ENCODE data around the gene CPLX4. TPM values are rescaled to one million over a fixed set of nuclear protein-coding genes. Genes with fewer than 3 reads are reported as not detected.
A peak's percentile ranks its signal among the peaks of the same experiment; 100 is the strongest.

The CPLX4 gene
- total RNA-seq, 1 donor from 2014 or later, result 2.2 TPM

GRCh38 chr18:59272891-59273758 lies 45.3 kb downstream of the CPLX4 start, which contains the start of gene RAX:
Gene RAX (minus strand): TSS chr18:59273454. CDS start chr18:59273206, 248 bp downstream.
- Histone ChIP-seq H3K27me3 (peaks cover 80% of the 10 kb centered on the region), H3K4me2 (peak within 1 kb of the TSS; percentile 92), H3K9ac (peak within 1 kb of the TSS; percentile 17), H4K20me1 (ENCODE audit: low read depth) (peaks cover 61% of the 10 kb centered on the region), H3K27ac (no peak within 1 kb of the TSS), H3K4me1 (peaks cover 60% of the 10 kb centered on the region), H3F3A (ENCODE audit: low read depth) (peaks cover 68% of the 10 kb centered on the region), H3K36me3 (peaks cover 24% of the 10 kb centered on the region), H3K9me3 (ENCODE audit: low read depth) (no peaks in the 10 kb centered on the region), H3K4me3 (peak within 1 kb of the TSS; percentile 78), H2AFZ (replicated peaks) (no peak within 1 kb of the TSS), H3K79me2 (ENCODE audit: low read depth) (peaks cover 43% of the 10 kb centered on the region)
- peak; percentile 96 for DNase-seq (ENCODE audit: low spot score)
- H3K4me1 Mint-ChIP-seq, result peaks cover 35% of the 10 kb centered on the region
- no peak within 1 kb of the TSS for H3K27ac Mint-ChIP-seq
- peaks cover 77% of the 10 kb centered on the region for H3K27me3 Mint-ChIP-seq (ENCODE audit: insufficient read depth, low read depth)
- peak within 1 kb of the TSS; percentile 82 for H3K4me3 Mint-ChIP-seq
- H3K36me3 Mint-ChIP-seq, result no peaks in the 10 kb centered on the region
- peaks cover 2% of the 10 kb centered on the region for H3K9me3 Mint-ChIP-seq
- TF ChIP-seq EZH2 (IDR thresholded peaks at IDR 0.05) (peak; percentile 56), EZH2phosphoT487 (IDR thresholded peaks at IDR 0.05) (peak; percentile 75)
- TF ChIP-seq, protein P1, sequence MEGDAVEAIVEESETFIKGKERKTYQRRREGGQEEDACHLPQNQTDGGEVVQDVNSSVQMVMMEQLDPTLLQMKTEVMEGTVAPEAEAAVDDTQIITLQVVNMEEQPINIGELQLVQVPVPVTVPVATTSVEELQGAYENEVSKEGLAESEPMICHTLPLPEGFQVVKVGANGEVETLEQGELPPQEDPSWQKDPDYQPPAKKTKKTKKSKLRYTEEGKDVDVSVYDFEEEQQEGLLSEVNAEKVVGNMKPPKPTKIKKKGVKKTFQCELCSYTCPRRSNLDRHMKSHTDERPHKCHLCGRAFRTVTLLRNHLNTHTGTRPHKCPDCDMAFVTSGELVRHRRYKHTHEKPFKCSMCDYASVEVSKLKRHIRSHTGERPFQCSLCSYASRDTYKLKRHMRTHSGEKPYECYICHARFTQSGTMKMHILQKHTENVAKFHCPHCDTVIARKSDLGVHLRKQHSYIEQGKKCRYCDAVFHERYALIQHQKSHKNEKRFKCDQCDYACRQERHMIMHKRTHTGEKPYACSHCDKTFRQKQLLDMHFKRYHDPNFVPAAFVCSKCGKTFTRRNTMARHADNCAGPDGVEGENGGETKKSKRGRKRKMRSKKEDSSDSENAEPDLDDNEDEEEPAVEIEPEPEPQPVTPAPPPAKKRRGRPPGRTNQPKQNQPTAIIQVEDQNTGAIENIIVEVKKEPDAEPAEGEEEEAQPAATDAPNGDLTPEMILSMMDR (IDR thresholded peaks at IDR 0.05), result peak; percentile 70

DNA sequence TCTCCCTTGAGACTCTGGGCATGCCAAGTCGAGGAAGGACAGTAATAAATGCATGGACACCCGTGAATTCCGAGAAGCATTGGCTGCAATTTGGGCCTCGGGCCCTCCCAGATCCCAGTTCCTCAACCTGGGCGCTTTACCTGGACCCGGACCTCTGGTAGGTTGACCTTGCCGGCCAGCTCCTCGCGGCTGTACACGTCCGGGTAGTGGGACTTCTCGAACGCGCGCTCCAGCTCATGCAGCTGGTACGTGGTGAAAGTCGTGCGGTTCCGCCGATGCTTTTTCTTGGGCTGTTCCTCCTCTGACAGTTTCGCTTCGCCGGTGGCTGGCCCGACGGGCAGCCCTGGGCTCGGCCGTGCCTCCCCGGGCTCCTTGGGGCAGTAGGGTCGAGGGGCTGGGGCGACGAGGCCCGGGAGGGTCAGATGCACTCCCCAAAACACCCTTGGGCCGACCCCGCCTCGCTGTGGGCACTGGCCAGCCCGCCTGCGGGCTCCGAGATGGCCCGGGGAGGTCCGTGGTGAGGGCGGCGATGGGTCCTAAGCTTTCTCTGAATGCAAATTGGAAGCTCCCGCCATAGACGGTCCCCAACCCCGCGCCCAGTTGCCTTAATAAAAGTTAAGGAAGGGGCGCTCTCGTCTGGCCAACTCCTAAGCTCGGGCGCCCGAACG lies 46.1 kb downstream of the CPLX4 start:
- peaks cover 43% of the 10 kb centered on the region for H3K79me2 ChIP-seq (ENCODE audit: low read depth)
- peaks cover 80% of the 10 kb centered on the region for H3K27me3 ChIP-seq
- Mint-ChIP-seq H3K4me1 (peaks cover 39% of the 10 kb centered on the region), H3K36me3 (no peaks in the 10 kb centered on the region), H3K27me3 (ENCODE audit: insufficient read depth, low read depth) (peaks cover 82% of the 10 kb centered on the region), H3K27ac (no peak overlapping the region), H3K4me3 (peak overlapping the region; percentile 43), H3K9me3 (peaks cover 2% of the 10 kb centered on the region)
- H2AFZ ChIP-seq (replicated peaks), result no peak overlapping the region
- DNase-seq (ENCODE audit: low spot score), result peak; percentile 66
- H4K20me1 ChIP-seq (ENCODE audit: low read depth), result peaks cover 69% of the 10 kb centered on the region
- H3F3A ChIP-seq (ENCODE audit: low read depth), result peaks cover 75% of the 10 kb centered on the region
- peak overlapping the region; percentile 78 for H3K4me3 ChIP-seq
- peak overlapping the region; percentile 92 for H3K4me2 ChIP-seq
- TF ChIP-seq EZH2 (IDR thresholded peaks at IDR 0.05) (peak; percentile 56), EZH2phosphoT487 (IDR thresholded peaks at IDR 0.05) (peak; percentile 77)
- TF ChIP-seq, protein P1 (IDR thresholded peaks at IDR 0.05), result no peak
- H3K9ac ChIP-seq, result peak overlapping the region; percentile 17
- no peak overlapping the region for H3K27ac ChIP-seq
- H3K4me1 ChIP-seq, result peaks cover 58% of the 10 kb centered on the region
- H3K9me3 ChIP-seq (ENCODE audit: low read depth), result no peaks in the 10 kb centered on the region
- peaks cover 25% of the 10 kb centered on the region for H3K36me3 ChIP-seq

DNA sequence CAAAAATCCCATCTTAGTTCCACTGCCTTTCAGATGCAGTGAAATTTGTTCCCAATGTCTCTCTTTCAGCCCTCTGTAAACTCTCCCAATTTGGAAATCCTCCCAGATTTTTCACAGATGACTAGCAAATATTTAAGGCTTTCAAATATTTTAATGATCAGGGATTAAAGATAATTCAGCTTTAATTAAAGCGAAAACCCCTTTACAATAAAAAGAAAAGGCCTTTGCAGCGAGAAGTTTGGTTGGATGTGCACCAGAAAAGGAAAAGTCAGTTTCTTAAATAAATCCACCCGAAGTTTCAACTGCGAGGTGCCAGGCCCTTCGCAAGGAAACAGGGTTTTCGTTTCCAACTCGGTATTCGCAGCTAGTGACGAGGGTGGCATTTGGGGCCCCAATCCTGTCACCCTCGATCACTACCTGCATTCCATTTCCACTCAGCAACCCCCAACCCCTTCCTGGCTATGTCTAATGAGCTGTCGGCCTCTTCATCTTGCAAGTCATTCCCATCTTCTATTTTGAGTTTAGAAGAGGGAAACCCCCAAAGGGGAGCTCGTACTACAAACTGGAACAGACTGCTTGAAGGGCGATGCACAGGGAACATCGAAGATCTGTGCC lies 46.7 kb downstream of the CPLX4 start:
- H3K27ac Mint-ChIP-seq, result no peak overlapping the region
- H3K4me1 ChIP-seq, result peaks cover 52% of the 10 kb centered on the region
- peaks cover 25% of the 10 kb centered on the region for H3K36me3 ChIP-seq
- no peak overlapping the region for H3K27ac ChIP-seq
- no peaks in the 10 kb centered on the region for H3K9me3 ChIP-seq (ENCODE audit: low read depth)
- peaks cover 82% of the 10 kb centered on the region for H3F3A ChIP-seq (ENCODE audit: low read depth)
- TF ChIP-seq EZH2phosphoT487 (IDR thresholded peaks at IDR 0.05) (no peak), EZH2 (IDR thresholded peaks at IDR 0.05) (no peak)
- TF ChIP-seq, protein P1 (IDR thresholded peaks at IDR 0.05), result no peak
- peaks cover 82% of the 10 kb centered on the region for H3K27me3 Mint-ChIP-seq (ENCODE audit: insufficient read depth, low read depth)
- peaks cover 76% of the 10 kb centered on the region for H4K20me1 ChIP-seq (ENCODE audit: low read depth)
- H3K9me3 Mint-ChIP-seq, result peaks cover 2% of the 10 kb centered on the region
- peaks cover 80% of the 10 kb centered on the region for H3K27me3 ChIP-seq
- no peaks in the 10 kb centered on the region for H3K36me3 Mint-ChIP-seq
- no peak overlapping the region for H2AFZ ChIP-seq (replicated peaks)
- H3K4me2 ChIP-seq, result peak overlapping the region; percentile 92
- H3K79me2 ChIP-seq (ENCODE audit: low read depth), result peaks cover 43% of the 10 kb centered on the region
- peak overlapping the region; percentile 43 for H3K4me3 Mint-ChIP-seq
- peaks cover 36% of the 10 kb centered on the region for H3K4me1 Mint-ChIP-seq
- peak; percentile 26 for DNase-seq (ENCODE audit: low spot score)
- peak overlapping the region; percentile 78 for H3K4me3 ChIP-seq
- H3K9ac ChIP-seq, result no peak overlapping the region
